Activated T-cell treated with anti-CD3 and anti-CD28 coated beads for 4 hours (primary cell): ENCODE data around the gene SPTBN1.

Experiments used
- DNase-seq: peaks from one replicate; pipeline ENCODE4 v3.0.0-alpha.2; 2020

SPTBN1 gene

DNA sequence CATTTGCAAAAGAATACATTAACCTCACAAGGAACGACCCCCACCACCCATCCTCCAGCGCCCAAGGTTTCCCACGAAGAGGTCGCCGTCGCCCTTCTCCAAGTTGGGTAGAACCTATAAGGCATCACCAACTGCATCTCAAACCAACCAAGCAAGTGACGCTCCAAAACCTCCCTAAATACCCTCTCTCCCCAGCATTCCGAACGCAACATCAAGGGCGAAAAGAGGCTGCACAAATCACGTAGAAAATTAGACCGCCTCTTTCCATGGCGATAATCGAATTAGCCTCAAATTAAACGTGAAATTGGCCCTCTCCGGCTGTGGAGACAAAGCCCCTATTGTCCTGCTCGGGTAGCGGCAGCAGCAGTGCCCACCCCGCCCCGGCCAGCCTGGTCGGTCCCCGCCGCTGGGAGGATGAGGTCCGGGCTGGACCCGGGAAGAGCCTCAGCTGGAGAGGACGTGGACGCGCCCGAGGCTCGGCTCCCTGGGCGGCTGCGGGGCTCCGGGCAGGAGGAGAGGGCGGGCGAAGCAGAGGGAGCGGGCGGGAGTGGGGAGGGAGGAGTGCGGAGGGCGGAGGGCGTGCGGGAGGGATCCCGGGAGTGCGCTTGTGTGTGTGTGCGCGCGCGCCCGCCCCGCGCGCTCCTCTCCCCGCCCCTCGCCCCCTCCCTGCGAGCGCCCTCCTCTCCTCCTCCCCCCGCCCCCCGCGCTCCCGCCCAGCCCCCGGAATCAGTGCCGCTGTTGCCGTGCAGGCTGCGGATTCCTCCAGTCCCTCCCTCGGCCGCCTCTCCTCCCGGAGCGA, at the start of gene SPTBN1:
Gene SPTBN1 (plus strand): TSS at position 765 of the 799 bp plus-strand sequence. CDS start 70,092 bp downstream, outside the sequence.
- peak; percentile 4 for DNase-seq

DNA sequence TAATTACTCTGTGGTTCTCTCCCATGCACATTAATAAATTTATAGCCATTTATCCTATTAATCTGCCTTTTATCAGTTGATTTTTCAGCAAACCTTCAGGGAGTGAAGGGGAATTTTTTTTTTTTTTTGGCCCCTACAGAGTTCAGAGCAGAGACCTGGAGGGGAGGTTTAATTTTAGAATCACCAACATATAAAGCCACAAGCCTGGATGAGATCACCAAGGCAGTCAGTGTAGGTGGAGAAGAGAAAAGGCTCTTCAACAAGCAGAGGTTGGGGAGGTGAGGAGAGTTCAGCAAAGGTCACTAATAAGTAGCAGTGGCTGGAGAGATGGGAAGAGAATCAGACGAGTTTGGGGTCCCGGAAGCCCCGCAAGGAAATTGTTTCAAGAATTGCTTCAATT, 48.4 kb upstream of the SPTBN1 start:
- DNase-seq, result no peak

DNA sequence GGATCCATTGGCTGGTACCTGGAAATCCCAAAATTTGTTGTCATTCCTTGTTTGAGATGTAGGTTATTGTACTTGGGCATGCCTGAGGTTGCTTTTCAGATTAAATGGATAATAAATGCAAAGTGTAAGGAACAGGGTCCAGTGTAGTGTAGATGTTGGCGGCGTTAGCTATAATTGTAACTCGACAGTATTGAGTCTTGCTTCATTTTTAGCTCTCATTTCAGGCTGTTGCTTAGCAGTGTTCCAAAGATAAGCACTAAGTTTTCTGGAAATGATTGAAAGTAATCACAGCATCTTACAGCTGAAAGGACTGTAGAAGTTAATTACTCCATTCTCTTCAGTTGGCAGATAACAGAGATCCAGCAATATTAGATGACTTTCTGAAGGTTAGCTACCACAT, 47.8 kb upstream of the SPTBN1 start:
- DNase-seq, result no peak

DNA sequence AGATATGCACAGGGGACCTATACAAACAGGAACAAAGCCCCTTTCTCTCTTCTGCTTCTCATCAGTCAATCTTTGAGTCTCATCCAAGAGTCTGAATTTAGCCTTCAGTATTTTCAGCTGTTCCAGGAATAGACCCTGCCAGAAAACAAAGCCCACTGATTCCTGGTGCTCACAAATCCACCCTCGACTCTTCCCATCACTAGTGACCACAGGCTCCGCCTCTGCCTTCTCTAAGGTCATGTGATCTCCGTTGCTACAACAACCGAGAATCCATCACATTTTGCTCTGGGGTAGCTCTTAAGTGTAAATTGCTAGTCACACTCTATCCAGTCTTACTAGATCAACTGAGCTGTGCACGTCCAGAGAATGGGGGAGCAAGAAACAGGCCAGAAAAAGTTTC, 46.4 kb upstream of the SPTBN1 start:
- DNase-seq, result no peak

DNA sequence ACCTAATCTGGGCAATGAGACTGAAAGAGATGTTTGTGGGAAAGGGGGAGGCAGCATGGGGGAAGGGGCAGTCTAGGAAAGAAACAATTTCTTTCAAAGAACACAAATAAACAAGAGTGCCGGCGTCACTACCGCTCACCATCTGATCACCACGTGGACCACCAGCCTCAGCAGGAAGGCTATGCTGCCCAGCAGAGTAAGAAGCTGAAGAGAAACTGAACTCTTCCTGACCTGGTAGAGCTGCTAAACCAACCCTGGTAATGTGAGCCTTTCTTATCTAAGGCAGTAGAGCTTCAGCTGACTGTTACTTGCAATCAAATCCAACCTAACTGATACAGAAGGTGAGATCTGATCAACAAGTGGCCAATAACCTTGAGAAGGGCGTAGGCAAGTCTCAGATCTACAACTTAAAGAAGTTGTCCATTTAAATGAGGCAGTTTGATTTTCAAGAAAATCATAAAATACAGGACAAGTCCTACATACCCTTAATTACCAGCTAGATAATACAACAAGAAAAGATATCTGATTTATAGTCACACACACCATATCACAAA, 44.2 kb upstream of the SPTBN1 start:
- no peak for DNase-seq

- DNase-seq, result no peak
Measured at GRCh38 chr2:54416166-54416813, 39.8 kb upstream of the SPTBN1 start.

DNA sequence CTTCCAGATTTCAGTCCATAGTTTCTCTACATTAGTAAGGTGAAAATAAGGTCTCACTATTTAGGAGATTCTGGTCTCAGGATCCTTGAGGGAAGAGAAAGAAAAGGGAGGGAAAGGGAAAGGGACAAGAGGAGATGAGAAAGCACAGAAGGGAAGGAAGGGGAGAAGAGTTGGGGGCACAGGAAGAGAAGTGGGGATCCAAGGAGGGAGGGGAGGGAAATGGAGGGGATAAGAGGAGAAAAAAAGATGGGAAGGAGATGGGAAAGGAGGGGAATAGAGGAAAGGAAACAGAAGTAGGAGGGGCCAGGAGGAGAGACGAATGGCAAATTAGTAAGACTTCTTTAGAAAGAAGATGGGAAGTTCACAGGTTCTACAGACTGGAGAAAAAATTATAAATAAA, 39.2 kb upstream of the SPTBN1 start:
- DNase-seq, result no peak

DNA sequence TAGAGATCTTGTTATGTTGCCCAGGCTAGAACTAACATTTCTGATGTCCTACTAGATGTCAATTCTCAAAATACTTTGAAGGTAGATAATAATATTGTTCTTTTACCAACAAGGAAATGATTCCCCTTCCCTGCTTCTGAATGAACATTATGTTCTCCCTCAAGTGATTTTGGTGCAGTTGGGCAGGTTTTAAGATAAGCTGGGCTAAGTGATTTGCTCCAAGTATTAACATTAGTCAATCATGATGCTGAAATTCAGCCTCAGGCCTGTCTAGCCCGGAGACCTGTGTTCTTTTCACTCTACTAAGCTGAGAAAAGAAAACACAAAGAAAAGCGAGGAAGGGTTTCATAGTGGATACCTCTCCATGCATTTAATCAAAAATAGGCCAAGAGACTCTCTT, 38.5 kb upstream of the SPTBN1 start:
- no peak for DNase-seq

GRCh38 chr2:54419388-54419787, 36.7 kb upstream of the SPTBN1 start:
- no peak for DNase-seq

- DNase-seq, result no peak
Measured at GRCh38 chr2:54419855-54420523, 36.1 kb upstream of the SPTBN1 start.

DNA sequence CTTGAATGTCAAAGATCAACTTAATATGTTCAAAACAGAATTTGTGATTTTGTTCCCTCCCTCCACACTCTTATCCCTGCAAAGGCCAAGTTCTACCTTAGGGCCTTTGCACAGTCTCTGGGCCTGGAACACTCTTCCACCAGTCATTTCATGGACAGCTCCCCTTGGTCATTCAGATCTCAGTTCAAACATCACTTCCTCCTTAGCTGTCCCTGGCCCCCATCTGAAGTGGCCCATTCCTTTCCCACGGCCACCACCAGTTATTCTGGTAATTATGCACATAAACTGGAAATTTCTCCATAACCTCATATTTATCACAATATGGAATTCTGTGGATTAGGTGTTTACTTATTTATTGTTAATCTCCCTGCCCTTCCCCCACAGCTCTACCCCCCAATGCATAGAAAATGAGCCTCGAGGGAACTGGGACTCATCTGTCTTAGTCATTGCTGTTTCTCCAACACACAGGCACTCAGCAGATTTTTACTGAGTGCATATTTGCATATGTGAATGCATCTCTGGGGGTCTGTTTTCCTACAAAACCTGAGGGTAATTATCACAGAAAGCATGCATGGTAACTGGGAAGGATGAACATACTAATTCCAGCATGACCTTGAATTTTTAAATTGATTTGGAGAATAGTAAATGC, 35.5 kb upstream of the SPTBN1 start:
- DNase-seq, result no peak

- peak; percentile 4 for DNase-seq
Measured at GRCh38 chr2:54422072-54422581, 34.0 kb upstream of the SPTBN1 start.

- no peak for DNase-seq
Measured at GRCh38 chr2:54423213-54423612, 32.9 kb upstream of the SPTBN1 start.

- no peak for DNase-seq
Measured at GRCh38 chr2:54424555-54425163, 31.5 kb upstream of the SPTBN1 start.

DNA sequence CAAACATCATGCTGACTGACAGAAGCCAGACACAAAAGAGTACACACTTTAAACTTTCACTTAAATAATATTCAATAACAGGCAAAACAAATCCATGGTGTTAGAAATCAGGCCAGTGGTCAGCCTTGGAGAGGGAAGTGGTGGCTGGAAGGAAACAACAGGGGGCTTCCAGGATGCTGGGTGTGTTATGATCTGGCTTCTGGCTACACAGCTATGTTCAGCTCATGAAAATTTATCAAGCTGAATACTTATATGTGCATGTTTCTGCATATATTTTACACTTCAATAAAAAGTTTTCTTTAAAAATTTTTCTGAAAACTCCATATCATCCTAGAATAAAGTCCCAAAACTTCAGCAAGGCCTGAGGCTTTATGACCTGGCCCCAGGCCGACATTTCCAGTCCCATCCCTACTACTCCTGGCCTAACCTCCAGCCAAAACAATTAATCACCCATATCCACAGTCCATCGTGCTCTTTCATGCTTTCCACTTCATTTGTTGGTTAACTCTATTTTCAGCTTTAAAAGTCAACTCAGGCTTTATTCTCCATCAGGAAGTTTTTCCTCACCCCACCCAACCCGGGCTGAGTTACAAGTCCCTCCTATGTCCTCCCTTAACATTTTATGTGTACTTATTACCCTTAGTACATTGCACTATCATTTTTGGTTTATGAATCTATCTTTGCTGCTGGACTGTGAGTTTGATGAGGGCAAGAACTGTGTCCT, 27.9 kb upstream of the SPTBN1 start:
- DNase-seq, result no peak

DNA sequence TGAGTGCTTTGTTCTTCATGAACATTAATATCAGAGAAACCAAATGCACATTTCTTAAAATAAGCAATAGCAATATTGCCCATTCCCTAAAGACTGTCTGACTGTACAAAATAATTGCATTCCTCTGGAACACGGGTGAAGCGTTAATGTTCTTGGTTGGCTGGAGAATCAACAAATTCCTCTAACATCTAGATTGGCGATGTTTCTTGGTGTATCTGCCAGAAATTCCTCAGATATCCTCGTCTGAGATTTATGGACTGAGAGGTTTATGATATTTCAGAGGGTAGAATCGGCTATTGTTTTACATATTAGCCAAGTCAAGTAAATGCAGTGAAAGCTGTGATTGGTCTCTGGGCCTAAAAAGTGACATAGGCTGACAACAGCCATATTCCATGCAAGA, 27.1 kb upstream of the SPTBN1 start:
- no peak for DNase-seq

DNA sequence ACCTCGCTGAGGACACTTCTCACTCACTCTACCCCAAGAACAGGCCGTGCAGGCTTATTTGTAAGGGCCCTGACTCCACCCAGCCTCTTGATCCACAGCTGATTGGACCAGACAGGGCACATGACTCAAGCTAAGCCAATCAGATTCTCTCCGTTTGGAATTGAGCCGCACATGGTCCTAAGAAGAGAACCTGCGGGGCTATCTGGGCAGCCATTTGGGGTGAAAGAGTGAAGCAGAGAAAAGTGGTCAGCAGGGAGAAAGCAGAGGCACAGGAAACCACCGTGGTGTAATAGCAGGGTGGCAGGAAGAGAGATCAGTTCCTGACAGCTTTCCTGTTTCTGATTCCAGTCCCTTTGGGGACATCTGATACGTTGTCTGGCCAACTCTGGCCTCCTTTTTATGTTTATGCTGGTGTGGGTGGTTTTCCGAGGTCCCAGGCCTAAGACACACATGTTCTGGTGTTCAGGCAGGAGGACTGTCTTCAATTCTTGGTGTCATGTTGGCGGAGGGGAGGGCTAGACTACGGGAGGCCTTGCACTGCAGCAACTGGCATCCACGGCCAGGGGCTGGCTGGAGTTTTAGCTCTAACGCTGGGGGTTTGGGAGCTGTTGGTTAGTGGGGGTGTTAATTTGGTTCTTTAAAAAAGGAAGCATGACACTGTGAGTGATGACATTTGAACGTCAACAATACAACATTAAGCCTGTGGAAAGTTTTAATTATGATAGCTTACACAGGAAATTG, 26.1 kb upstream of the SPTBN1 start:
- no peak for DNase-seq

GRCh38 chr2:54430649-54431048, 25.5 kb upstream of the SPTBN1 start:
- no peak for DNase-seq

- no peak for DNase-seq
Measured at GRCh38 chr2:54432251-54433015, 23.7 kb upstream of the SPTBN1 start.

- DNase-seq, result no peak
Measured at GRCh38 chr2:54434229-54434628, 21.9 kb upstream of the SPTBN1 start.
